ENCODE results near the gene LEMD3.

The LEMD3 gene

GRCh38 chr12:65287426-65287825 lies 118.0 kb downstream of the LEMD3 start:
- H3K4me3 ChIP-seq (ENCODE audit: low read depth, low read length), result no peak overlapping the region
- no peak for DNase-seq (ENCODE audit: low read depth)

GRCh38 chr12:65292241-65292640 lies 122.9 kb downstream of the LEMD3 start:
- DNase-seq (ENCODE audit: low read depth), result no peak
- no peak for TF ChIP-seq CTCF (IDR thresholded peaks at IDR 0.05; ENCODE audit: control insufficient read depth, extremely low read depth, insufficient read depth)

More at GRCh38 chr12:65287426-65287825, 118.0 kb downstream of the LEMD3 start:
- no peak for TF ChIP-seq CTCF (IDR thresholded peaks at IDR 0.05; ENCODE audit: control insufficient read depth, extremely low read depth, insufficient read depth)

DNA sequence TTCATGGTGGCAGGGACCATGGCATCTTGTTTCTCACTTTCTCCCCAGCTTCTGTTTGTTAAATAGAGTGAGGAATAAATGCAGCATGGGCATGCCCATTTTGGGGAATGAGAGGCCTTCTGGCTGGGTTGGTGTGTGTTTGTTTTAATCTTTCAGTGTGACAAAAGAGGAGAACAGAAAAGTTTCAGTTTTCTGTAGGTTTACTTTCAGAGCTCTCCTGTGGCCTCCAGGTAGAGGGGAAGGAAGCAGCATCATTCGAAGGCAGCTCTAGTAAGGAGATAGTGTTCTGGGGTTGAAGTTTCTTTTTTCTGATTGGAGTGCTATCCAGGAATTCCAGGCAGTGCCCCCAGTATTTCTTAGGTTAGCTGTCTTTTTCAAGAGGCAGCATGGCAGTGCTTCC lies 124.4 kb downstream of the LEMD3 start:
- no peak overlapping the region for H3K4me3 ChIP-seq (ENCODE audit: low read depth, low read length)
- no peak for TF ChIP-seq CTCF (IDR thresholded peaks at IDR 0.05; ENCODE audit: control insufficient read depth, extremely low read depth, insufficient read depth)
- DNase-seq (ENCODE audit: low read depth), result no peak

More at GRCh38 chr12:65292241-65292640, 122.9 kb downstream of the LEMD3 start:
- H3K4me3 ChIP-seq (ENCODE audit: low read depth, low read length), result no peak overlapping the region

DNA sequence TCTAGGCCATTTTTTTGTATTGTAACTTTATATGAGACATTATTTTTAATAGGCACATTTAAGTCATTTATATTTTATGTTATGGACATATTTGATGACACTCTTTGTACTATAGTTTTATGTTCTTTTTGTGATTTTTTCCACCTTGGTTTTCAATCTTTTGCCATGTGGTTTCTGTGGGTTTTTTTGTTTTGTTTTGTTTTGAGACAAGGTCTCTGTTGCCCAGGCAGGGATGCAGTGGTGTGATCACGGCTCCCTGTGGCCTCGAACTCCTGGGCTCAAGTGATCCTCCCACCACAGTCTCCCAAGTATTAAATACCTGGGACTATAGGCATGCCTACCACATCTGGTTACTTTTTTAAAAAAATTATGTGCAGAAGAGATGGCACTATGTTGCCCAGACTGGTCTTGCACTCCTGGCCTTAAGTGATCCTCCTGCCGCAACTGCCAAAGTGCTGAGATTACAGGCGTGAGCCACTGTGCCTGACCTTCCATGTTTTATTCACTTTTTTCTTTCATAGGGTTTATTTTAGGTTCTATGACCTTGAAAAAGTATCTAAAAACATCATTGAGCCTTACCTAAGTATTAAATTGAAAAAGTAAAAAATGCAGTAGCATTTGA lies 125.4 kb downstream of the LEMD3 start:
- DNase-seq (ENCODE audit: low read depth), result no peak
- no peak for TF ChIP-seq CTCF (IDR thresholded peaks at IDR 0.05; ENCODE audit: control insufficient read depth, extremely low read depth, insufficient read depth)
- no peak overlapping the region for H3K4me3 ChIP-seq (ENCODE audit: low read depth, low read length)

DNA sequence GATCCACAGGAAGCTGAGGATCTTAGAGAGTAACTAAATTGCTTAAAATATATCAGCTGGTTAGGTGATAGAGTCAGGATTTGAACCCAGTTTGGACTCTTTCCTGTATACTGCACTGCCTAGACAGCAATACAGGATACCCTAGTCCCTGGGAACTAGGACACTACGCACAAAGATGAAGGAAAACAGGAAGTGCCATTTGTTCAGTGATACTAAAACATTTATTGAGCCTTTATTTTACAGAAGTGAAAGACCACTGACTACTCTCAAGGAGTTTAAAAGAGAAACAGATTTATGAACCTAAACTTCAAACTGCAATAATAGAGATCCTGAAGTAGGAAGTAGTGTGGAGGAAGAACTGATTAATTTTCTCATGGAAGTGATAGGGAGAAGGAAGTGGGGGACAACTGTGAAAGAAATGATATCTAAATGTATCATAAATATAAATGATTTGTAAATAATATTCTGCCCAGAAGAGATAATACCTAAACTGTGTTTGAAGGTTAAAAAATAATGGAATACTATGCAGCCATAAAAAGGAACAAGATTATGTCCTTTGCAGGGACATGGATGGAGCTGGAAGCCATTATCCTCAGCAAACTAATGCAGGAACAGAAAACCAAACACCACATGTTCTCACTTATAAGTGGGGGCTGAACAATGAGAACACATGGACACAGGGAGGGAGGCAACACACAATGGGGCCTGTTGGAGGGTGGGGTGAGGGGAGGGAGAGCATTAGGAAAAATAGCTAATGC lies 127.3 kb downstream of the LEMD3 start:
- no peak for TF ChIP-seq CTCF (IDR thresholded peaks at IDR 0.05; ENCODE audit: control insufficient read depth, extremely low read depth, insufficient read depth)
- H3K4me3 ChIP-seq (ENCODE audit: low read depth, low read length), result no peak overlapping the region
- no peak for DNase-seq (ENCODE audit: low read depth)
